Dedifferentiated amniotic fluid mesenchymal stem cell (primary cell): ENCODE results near the gene KIF23.
"Not testable (repeated sequence)": the region's sequence is repeated elsewhere in the genome, so short reads cannot be mapped to it uniquely, and the experiment has no call there.

Source experiments
- DNase-seq: peaks from one replicate; pipeline ENCODE4 v3.0.0-alpha.2; 2016; ENCODE audit errors: extremely low spot score

KIF23 gene

GRCh38 chr15:69413822-69414700, at the start of gene KIF23:
TSS of gene KIF23 (plus strand) at chr15:69414349. CDS start at chr15:69414466, 117 bp downstream.
- DNase-seq: peak; percentile 91

GRCh38 chr15:69367236-69367635, 46.9 kb upstream of the KIF23 start:
- DNase-seq: no peak

GRCh38 chr15:69369631-69370030, 44.5 kb upstream of the KIF23 start:
- DNase-seq: no peak

GRCh38 chr15:69373406-69373805, 40.7 kb upstream of the KIF23 start:
- no peak for DNase-seq

GRCh38 chr15:69375151-69375790, 38.9 kb upstream of the KIF23 start:
- no peak for DNase-seq

- DNase-seq: no peak
These were observed 36.8 kb upstream of the KIF23 start for GRCh38 chr15:69377216-69377970.

GRCh38 chr15:69380100-69380725, 33.9 kb upstream of the KIF23 start:
- DNase-seq: no peak

GRCh38 chr15:69380726-69381105, 33.4 kb upstream of the KIF23 start:
- no peak for DNase-seq

- DNase-seq: not testable (repeated sequence)
These were observed 32.0 kb upstream of the KIF23 start for GRCh38 chr15:69382176-69382575.

- not testable (repeated sequence) for DNase-seq
These were observed 30.1 kb upstream of the KIF23 start for GRCh38 chr15:69384066-69384465.

- no peak for DNase-seq
These were observed 29.2 kb upstream of the KIF23 start for GRCh38 chr15:69384626-69385598.

GRCh38 chr15:69385831-69386230, 28.3 kb upstream of the KIF23 start:
- no peak for DNase-seq

GRCh38 chr15:69386284-69386683, 27.9 kb upstream of the KIF23 start:
- no peak for DNase-seq

- DNase-seq: peak; percentile 65
These were observed 25.9 kb upstream of the KIF23 start for GRCh38 chr15:69388260-69388705.

GRCh38 chr15:69389426-69389825, 24.7 kb upstream of the KIF23 start:
- DNase-seq: no peak

- DNase-seq: peak; percentile 27
These were observed 23.6 kb upstream of the KIF23 start for GRCh38 chr15:69390575-69390974.

GRCh38 chr15:69391046-69391757, 22.9 kb upstream of the KIF23 start:
- no peak for DNase-seq

- no peak for DNase-seq
These were observed 21.8 kb upstream of the KIF23 start for GRCh38 chr15:69392352-69392751.

- no peak for DNase-seq
These were observed 20.2 kb upstream of the KIF23 start for GRCh38 chr15:69393831-69394491.
